GM18951 (cell line): Measurements from ENCODE around the gene AQP1.

Source experiments
- POLR2A ChIP-seq: IDR thresholded peaks from 4 replicates; pipeline ENCODE4 v1.6.1; 2011; ENCODE audit warnings: mild to moderate bottlenecking; ENCODE audit not compliant: insufficient read length, insufficient read depth; ENCODE audit errors: extremely low read depth
- in situ Hi-C: fragments of 300-500 bp; cut with MboI; formaldehyde crosslinking; loops from one replicate; pipeline ENCODE4 v1.12.0; 2022; ENCODE audit warnings: low sequenced_read_pairs, mixed read lengths, inconsistent platforms; ENCODE audit not compliant: unreplicated experiment

AQP1 gene

DNA sequence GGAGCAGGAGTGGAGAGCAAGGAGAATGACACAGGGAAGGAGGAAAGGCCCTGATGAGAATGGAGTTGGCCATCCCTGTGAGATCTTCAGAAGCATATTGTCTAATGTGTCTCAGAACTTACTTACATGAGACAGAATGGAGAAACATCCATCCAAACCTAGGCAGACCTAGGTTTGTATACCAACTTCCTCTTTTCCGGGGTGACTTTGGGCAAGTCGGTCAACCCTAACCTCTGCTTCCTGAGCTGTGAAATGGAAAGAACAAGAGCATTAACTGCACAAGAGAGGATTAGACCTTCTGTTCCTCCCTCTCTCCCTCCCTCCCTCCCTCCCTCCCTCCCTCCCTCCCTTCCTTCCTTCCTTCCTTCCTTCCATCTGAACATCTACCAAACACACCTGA lies 56.6 kb downstream of the AQP1 start:
- in situ Hi-C loops: no loop called here
- TF ChIP-seq POLR2A: no peak

DNA sequence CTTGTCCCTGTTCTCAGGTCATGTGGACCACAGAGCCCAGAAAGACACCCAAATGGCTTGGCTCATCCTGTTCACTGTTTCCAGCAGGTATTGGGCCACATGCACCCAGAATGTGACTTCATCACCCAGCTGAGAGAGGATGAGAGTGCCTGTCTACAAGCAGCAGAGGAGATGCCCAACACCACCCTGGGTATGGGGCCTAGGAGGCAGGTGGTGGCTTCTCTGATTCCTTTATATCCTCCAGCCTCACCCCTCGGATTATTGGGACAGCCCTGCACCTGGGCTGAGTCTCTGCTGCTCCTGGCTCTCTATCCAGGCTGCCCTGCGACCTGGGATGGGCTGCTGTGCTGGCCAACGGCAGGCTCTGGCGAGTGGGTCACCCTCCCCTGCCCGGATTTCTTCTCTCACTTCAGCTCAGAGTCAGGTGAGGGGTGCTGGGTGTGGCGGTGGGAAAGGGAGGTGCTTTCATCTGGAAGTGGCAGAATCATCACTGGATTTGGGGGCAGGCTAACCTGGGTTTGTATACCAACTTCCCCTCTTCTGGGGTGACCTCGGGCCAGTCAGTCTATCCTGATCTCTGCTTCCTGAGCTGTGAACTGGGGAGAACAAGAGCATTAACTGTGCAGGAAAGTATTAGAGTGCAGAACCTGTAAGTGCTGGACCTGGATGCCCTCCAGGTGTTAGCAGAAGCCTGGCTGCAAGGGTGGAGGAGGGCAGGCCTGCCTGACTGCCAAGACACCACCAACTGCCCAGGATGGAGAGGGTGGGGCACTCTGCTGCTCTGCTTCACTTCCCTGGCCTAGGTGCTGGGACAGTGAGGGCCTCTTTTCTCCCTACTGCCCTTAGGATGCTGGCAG lies 57.3 kb downstream of the AQP1 start:
- in situ Hi-C loops: no loop called here
- TF ChIP-seq POLR2A: no peak

DNA sequence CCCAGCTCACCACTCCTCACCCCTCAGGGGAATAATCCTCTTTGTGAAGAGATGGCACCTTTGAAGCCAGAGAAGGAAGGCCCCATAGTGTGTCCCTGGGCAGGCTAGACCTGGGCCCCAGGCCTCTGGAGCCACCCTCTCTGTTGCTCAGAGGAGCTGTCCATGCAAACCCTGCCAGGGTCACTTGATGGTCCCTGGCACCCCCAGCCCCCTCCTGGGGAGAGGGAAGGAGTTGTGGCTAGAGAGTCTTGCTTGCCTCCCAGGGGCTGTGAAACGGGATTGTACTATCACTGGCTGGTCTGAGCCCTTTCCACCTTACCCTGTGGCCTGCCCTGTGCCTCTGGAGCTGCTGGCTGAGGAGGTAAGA lies 57.9 kb downstream of the AQP1 start:
- in situ Hi-C loops: no loop called here
- TF ChIP-seq POLR2A: no peak

DNA sequence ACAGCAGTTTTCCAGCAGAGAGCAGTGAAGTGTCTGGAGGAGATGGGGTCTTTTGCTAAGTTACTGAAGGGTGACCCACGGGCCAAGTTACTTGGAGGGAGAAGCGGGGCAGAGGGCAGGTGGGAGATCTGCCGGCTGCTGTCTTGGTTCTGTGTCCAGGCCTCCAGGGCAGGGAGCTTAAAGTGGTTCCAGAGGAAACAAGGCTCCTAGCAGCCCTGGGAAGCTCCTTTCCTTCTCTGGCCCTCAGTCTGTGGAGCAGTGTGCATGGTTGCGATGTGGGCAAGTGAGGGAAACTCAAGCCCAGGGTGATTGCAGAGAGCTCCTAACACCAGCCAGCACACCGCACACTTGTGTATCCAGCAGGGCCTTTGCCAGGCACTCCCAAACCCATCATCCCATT lies 58.4 kb downstream of the AQP1 start:
- TF ChIP-seq POLR2A: no peak
- in situ Hi-C loops: no loop called here

DNA sequence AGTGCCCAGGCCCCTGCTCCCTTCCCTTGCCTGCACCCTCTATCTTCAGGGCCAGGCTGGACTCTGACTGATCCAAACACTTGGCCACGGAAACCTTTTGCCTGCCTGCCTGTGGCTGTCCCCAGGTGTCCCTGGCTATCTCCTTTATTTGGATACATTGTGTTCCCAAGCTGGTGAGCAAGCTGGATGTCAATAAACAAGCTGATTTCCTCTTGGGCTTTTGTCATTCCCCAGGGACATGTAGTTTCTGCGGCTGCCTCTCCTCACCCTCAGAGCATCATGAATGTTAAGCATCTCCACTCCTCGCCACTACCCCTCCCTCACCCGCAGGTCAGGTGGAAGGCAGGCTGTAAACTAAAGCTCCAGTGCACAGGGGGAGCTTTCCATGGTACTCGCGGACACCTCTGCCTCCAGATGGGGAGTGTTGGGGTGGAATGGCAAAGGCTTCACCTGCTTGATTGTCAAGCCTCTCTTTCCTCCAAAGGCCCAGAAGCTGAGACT lies 59.0 kb downstream of the AQP1 start:
- TF ChIP-seq POLR2A: no peak
- in situ Hi-C loops: no loop called here

DNA sequence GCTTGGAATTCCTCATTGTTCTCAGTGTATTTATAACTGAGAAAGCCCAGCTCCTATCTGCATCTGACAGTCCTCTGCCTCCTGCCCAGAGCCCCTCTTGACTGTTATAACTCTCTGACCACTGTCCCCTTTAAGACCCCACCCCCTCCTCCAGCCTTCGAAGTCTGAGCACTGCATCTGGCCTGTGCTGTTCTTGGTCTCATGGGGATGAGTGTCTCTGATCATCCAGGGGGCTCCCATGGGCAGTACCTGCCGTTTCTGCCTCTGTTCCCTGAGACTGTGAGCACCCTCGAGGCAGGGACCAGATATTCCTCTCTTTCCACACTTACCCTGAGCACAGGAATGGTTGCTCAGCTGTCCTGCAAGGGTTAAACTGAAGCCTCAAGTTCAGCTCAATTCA lies 59.8 kb downstream of the AQP1 start:
- TF ChIP-seq POLR2A: no peak
- in situ Hi-C loops: no loop called here

DNA sequence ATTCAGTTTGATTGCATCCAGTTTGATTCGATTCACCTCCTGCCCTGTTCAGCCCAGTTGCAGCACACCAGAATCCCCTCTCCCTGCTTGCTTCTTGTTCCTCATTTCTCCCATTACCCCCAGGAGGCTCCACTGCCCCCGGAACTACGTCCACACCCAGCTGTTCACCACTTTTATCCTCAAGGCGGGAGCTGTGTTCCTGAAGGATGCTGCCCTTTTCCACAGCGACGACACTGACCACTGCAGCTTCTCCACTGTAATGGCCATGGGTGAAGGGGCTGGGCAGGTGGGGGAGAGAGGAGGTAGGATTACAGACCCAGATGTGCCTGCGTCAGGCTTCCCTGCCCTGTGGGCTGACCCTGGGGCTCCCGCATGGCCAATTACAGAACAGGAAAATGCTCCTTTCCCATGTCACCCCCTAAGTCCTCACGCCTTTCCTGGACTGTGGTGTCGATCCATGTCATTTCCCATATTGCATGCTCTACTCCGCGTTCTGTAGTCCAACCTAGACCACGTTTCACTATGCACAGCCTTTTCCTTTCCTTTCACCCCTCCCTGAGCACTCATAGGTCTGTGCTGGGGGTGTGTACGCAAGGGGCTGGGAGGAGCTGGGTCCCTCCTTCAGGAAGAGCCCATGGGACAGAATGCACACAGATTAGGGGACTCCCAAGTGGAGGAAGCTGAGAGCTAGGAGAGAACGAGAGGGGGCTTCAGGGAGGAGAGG lies 60.3 kb downstream of the AQP1 start:
- TF ChIP-seq POLR2A: no peak
- in situ Hi-C loops: no loop called here

DNA sequence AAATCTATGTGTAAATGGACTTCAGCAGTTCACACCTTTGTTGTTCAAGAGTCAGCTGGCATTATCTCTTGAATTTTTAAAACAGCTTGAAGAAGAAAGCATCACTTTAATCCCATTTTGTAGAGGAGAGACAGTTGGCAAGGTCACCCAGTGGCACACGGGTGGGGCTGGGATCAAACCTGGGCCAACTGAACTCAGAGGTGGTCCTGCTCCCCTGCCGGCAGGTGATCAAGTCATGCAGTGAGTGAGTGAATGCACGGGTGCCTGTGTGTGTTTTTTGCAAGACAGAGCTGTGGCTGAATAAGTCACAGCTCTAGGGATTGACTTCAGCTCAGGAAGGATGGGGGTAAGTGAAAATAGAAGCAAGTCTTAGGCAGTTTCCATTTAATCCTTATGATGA lies 61.6 kb downstream of the AQP1 start:
- in situ Hi-C loops: no loop called here
- no peak for TF ChIP-seq POLR2A

DNA sequence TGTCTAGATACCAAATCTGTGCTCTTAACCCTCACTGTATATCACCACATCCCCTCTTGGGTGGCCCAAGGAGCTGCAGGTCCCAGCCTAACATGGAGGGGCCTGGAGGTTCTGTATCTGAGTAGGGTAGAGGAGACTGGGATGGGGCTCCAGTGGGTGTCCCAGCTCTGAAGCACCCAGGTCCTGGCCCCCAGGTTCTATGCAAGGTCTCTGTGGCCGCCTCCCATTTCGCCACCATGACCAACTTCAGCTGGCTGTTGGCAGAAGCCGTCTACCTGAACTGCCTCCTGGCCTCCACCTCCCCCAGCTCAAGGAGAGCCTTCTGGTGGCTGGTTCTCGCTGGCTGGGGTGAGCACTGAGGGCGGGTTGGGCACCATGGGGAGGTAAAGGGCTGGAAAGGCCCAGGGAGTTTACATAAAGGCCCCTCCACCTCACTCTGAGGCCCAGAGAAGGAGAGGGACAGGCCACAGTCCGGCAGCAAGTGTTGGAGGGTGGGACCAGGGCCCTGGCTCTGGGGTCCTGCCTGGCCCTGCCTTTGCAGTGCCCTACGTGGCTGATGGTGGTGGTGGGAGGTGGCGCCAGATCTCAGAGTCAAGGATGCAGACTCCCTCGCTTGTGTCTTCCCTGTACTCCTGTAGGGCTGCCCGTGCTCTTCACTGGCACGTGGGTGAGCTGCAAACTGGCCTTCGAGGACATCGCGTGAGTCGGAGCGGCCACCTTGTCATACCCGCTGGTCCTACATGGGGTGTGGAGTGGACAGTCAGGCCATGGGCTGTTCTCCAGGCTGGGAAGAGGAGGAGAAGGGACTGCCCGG lies 62.3 kb downstream of the AQP1 start:
- in situ Hi-C loops: no loop called here
- no peak for TF ChIP-seq POLR2A

DNA sequence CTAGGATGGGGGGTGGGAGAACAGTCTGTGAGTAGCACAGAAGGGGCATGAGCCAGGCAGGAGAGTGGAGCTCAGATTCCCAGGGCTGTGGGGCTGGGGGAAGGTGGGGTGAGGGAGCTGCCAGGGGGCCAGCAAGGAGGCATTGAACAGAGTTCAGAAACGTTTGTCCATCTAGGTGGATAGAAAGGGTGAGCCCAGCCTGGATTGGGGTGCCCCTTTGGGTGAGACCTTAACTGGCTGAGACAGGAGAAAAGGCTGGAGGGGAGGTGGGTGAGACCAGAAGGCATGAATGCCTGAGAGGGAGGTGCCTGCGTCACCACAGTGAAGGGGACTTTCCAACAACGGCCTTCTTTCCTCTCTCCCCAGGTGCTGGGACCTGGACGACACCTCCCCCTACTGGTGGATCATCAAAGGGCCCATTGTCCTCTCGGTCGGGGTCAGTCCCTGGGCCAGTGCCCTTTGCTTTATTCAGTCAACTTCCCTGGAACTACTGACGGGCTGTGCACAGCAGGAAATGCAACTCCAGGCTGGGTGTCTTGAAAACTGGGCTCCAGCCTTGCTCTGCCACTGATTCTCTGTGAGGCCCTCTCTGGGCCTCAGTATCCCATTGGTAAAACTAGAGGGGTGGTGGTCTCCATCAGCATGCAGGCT lies 63.1 kb downstream of the AQP1 start:
- no peak for TF ChIP-seq POLR2A
- in situ Hi-C loops: no loop called here
